Panc1 (cell line): ENCODE data around the gene UBN2. TPM values are rescaled to one million over a fixed set of nuclear protein-coding genes. Genes with fewer than 3 reads are reported as not detected.

Experiments
- ATAC-seq: fragments of 200-7000 bp; cut with Tn5 transposase; 2 replicates; pipeline ENCODE4 v1.9.1; 2020; ENCODE audit warnings: mild to moderate bottlenecking, moderate library complexity
- BruUV-seq: library from RNA; stranded (reverse); fragments of 400-500 nt; replicated peaks from 2 replicates; lab custom pipeline; 2021; lab: Mats Ljungman, UMichigan
- CTCF ChIA-PET: fragments of 300-600 bp; sonication (Branson Sonifier 250); formaldehyde crosslinking; loops from one replicate; lab custom pipeline; 2022; ENCODE audit warnings: antibody characterized with exemption; lab: Charles Lee
- POLR2A ChIA-PET: fragments of 300-600 bp; sonication (Branson Sonifier 250); formaldehyde crosslinking; loops from one replicate; lab custom pipeline; 2022; ENCODE audit warnings: antibody characterized with exemption; lab: Charles Lee
- DNase-seq: peaks from one replicate; pipeline ENCODE4 v3.0.0-alpha.2; 2010; ENCODE audit warnings: low read depth, low spot score
- H3K27ac ChIP-seq: 2 replicates; pipeline ENCODE4 v1.5.1; 2011; ENCODE audit warnings: mild to moderate bottlenecking, low read length, inconsistent platforms
- H3K27me3 ChIP-seq: fragments of 200-500 bp; sonication (Bioruptor generic); 2 replicates; pipeline ENCODE4 v1.6.0; 2014; ENCODE audit warnings: low read length, inconsistent platforms; ENCODE audit not compliant: control insufficient read depth, insufficient read depth
- H3K36me3 ChIP-seq: fragments of 200-500 bp; sonication (Bioruptor generic); 2 replicates; pipeline ENCODE4 v1.5.1; 2014; ENCODE audit warnings: inconsistent platforms, mild to moderate bottlenecking, low read length, moderate library complexity; ENCODE audit not compliant: control insufficient read depth, insufficient read depth
- H3K4me1 ChIP-seq: 2 replicates; pipeline ENCODE4 v1.5.1; 2011; ENCODE audit warnings: inconsistent platforms, mild to moderate bottlenecking, low read length, moderate library complexity; ENCODE audit not compliant: control insufficient read depth, insufficient read depth
- H3K4me3 ChIP-seq, 2 experiments: 2 replicates each; pipeline ENCODE4 v1.5.1; 2011 to 2012; ENCODE audit warnings: low read depth in 2 of 2, low read length in 2 of 2, mild to moderate bottlenecking in 2 of 2, inconsistent platforms in 1 of 2, moderate library complexity in 1 of 2
- H3K9me3 ChIP-seq: fragments of 200-500 bp; sonication (Bioruptor generic); 2 replicates; pipeline ENCODE4 v1.5.1; 2014; ENCODE audit warnings: low read depth, mild to moderate bottlenecking, inconsistent platforms, low read length, moderate library complexity; ENCODE audit not compliant: control insufficient read depth, insufficient read depth
- POLR2AphosphoS5 ChIP-seq: IDR thresholded peaks from 2 replicates; pipeline ENCODE4 v1.6.1; 2012; ENCODE audit warnings: mild to moderate bottlenecking, low read depth, low read length, moderate library complexity
- REST ChIP-seq, 2 experiments: IDR thresholded peaks; 2 replicates each; pipeline ENCODE4 v1.6.1; 2011 to 2012; ENCODE audit warnings: low read depth in 2 of 2, control low read depth in 1 of 2, low read length in 1 of 2, mild to moderate bottlenecking in 1 of 2, moderate library complexity in 1 of 2; ENCODE audit not compliant: insufficient read depth in 1 of 2
- SIN3A ChIP-seq: IDR thresholded peaks from 2 replicates; pipeline ENCODE4 v1.6.1; 2012; ENCODE audit warnings: low read depth, mild to moderate bottlenecking, low read length, moderate library complexity, borderline replicate concordance; ENCODE audit not compliant: insufficient read depth
- TCF7L2 ChIP-seq: IDR thresholded peaks from 2 replicates; pipeline ENCODE4 v1.6.1; 2011; ENCODE audit warnings: mild to moderate bottlenecking, low read depth, low read length, inconsistent platforms
- in situ Hi-C: cut with HindIII; loops from 2 replicates; pipeline ENCODE4 v1.10.0; 2016; ENCODE audit warnings: low sequenced_read_pairs, low pct_unique_long_range_greater_than_20kb
- intact Hi-C: fragments of 100-400 bp; cut with micrococcal nuclease; formaldehyde crosslinking; loops from one replicate; pipeline ENCODE4 v1.10.0; 2022; ENCODE audit not compliant: unreplicated experiment
- total RNA-seq: library from RNA; stranded (reverse); gene quantifications from one replicate; pipeline ENCODE4 v1.2.1, GENCODE V29; 2021; ENCODE audit not compliant: unreplicated experiment
- TF ChIP-seq, protein P1 (sequence below): fragments of 450-650 bp; IDR thresholded peaks from 2 replicates; pipeline ENCODE4 v1.5.1; 2017; ENCODE audit warnings: mild to moderate bottlenecking

UBN2 gene
- total RNA-seq, 1 experiment from 2014 or later, result 14.0 TPM

DNA sequence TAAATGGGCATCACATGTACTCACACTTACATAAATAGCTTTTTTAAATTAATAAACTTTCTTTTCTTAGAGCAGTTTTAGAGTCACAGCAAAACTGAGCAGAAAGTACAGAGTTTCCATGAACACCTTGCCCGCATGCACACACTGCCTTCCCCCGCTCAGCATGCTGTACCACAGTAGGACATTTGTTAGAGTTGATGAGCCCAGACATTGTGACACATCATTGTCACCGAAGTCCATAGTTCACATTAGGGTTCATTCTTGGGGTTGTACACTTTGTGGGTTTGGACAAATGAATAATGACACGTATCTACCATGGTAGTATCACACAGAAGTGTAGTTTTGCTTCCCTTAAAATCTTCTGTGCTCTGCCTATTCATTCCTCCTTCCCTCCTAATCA, 23.7 kb downstream of the UBN2 start:
- intact Hi-C loops, result no loop called here
- BruUV-seq, result no TSS peak
- Histone ChIP-seq H3K9me3 (no peaks in the 10 kb centered on the region), H3K27ac (no peak overlapping the region), H3K36me3 (peaks cover 20% of the 10 kb centered on the region), H3K4me3 (no peak overlapping the region), H3K27me3 (no peaks in the 10 kb centered on the region), H3K4me1 (no peaks in the 10 kb centered on the region)
- TF ChIP-seq SIN3A, result no peak
- no peak for TF ChIP-seq POLR2AphosphoS5
- no peak for TF ChIP-seq TCF7L2
- TF ChIP-seq, protein P1, sequence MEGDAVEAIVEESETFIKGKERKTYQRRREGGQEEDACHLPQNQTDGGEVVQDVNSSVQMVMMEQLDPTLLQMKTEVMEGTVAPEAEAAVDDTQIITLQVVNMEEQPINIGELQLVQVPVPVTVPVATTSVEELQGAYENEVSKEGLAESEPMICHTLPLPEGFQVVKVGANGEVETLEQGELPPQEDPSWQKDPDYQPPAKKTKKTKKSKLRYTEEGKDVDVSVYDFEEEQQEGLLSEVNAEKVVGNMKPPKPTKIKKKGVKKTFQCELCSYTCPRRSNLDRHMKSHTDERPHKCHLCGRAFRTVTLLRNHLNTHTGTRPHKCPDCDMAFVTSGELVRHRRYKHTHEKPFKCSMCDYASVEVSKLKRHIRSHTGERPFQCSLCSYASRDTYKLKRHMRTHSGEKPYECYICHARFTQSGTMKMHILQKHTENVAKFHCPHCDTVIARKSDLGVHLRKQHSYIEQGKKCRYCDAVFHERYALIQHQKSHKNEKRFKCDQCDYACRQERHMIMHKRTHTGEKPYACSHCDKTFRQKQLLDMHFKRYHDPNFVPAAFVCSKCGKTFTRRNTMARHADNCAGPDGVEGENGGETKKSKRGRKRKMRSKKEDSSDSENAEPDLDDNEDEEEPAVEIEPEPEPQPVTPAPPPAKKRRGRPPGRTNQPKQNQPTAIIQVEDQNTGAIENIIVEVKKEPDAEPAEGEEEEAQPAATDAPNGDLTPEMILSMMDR, result no peak
- no peak for TF ChIP-seq REST (IDR thresholded peaks at IDR 0.05; ENCODE audit: insufficient read depth in 1 of 2, low read depth in 2 of 2, low read length in 1 of 2)
- DNase-seq, result no peak
- no peak for ATAC-seq
- in situ Hi-C loops, result no loop called here
- POLR2A ChIA-PET, result no interaction called here
- CTCF ChIA-PET, result no interaction called here

DNA sequence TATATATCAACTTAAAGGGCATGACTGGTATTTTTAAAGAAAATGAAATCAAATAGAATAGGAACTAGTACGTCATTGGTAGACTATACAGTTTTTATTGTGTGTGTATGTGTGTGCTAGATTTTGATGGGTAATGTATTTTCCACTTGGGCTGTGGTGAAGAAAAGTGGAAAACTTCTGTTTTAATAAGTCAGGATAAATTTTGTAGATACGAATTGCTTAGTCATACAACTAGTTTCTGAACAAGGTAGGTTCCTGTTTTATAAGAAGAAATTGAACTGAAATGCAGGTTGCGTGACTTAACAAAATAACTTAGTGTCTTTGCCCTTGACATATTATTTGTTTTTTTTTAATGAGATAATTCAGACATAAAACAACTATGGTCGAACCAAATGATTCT, 24.3 kb downstream of the UBN2 start:
- H3K36me3 ChIP-seq, result peaks cover 20% of the 10 kb centered on the region
- ATAC-seq, result no peak
- POLR2A ChIA-PET, result no interaction called here
- no peak overlapping the region for H3K4me3 ChIP-seq
- CTCF ChIA-PET, result no interaction called here
- no peak overlapping the region for H3K27ac ChIP-seq
- H3K27me3 ChIP-seq, result no peaks in the 10 kb centered on the region
- no peak for DNase-seq
- H3K9me3 ChIP-seq, result no peaks in the 10 kb centered on the region
- no peak for TF ChIP-seq TCF7L2
- no peak for TF ChIP-seq POLR2AphosphoS5
- no peak for TF ChIP-seq REST (IDR thresholded peaks at IDR 0.05; ENCODE audit: insufficient read depth in 1 of 2, low read depth in 2 of 2, low read length in 1 of 2)
- no peak for TF ChIP-seq SIN3A
- TF ChIP-seq, protein P1, result no peak
- intact Hi-C loops, result no loop called here
- in situ Hi-C loops, result no loop called here
- BruUV-seq, result no TSS peak
- H3K4me1 ChIP-seq, result no peaks in the 10 kb centered on the region
